Ishikawa (cell line): ENCODE results near the gene NOL4L.

Source experiments
- CREB1 ChIP-seq: IDR thresholded peaks from 2 replicates; pipeline ENCODE4 v1.6.1; 2012; ENCODE audit warnings: low read depth
- FOXM1 ChIP-seq: IDR thresholded peaks from 2 replicates; pipeline ENCODE4 v1.6.1; 2012; ENCODE audit warnings: low read depth, borderline replicate concordance
- MAX ChIP-seq: IDR thresholded peaks from 2 replicates; pipeline ENCODE4 v1.6.1; 2012
- RAD21 ChIP-seq: IDR thresholded peaks from 2 replicates; pipeline ENCODE4 v1.6.1; 2012; ENCODE audit warnings: low read depth
- TAF1 ChIP-seq: IDR thresholded peaks from 2 replicates; pipeline ENCODE4 v1.6.1; 2012; ENCODE audit warnings: low read depth, mild to moderate bottlenecking
- TCF12 ChIP-seq: IDR thresholded peaks from 2 replicates; pipeline ENCODE4 v1.6.1; 2012; ENCODE audit warnings: low read depth
- TEAD4 ChIP-seq: IDR thresholded peaks from 2 replicates; pipeline ENCODE4 v1.6.1; 2012
- USF1 ChIP-seq: IDR thresholded peaks from 2 replicates; pipeline ENCODE4 v1.6.1; 2012
- YY1 ChIP-seq: IDR thresholded peaks from 2 replicates; pipeline ENCODE4 v1.6.1; 2012; ENCODE audit warnings: low read depth
- TF ChIP-seq, protein P1 (sequence below): IDR thresholded peaks from 2 replicates; pipeline ENCODE4 v1.6.1; 2012; ENCODE audit warnings: low read depth, mild to moderate bottlenecking

- no peak for TF ChIP-seq TCF12
- no peak for TF ChIP-seq MAX
- TF ChIP-seq YY1: no peak
- TF ChIP-seq CREB1: no peak
- TF ChIP-seq FOXM1: no peak
- TF ChIP-seq TAF1: no peak
- TF ChIP-seq, protein P1, sequence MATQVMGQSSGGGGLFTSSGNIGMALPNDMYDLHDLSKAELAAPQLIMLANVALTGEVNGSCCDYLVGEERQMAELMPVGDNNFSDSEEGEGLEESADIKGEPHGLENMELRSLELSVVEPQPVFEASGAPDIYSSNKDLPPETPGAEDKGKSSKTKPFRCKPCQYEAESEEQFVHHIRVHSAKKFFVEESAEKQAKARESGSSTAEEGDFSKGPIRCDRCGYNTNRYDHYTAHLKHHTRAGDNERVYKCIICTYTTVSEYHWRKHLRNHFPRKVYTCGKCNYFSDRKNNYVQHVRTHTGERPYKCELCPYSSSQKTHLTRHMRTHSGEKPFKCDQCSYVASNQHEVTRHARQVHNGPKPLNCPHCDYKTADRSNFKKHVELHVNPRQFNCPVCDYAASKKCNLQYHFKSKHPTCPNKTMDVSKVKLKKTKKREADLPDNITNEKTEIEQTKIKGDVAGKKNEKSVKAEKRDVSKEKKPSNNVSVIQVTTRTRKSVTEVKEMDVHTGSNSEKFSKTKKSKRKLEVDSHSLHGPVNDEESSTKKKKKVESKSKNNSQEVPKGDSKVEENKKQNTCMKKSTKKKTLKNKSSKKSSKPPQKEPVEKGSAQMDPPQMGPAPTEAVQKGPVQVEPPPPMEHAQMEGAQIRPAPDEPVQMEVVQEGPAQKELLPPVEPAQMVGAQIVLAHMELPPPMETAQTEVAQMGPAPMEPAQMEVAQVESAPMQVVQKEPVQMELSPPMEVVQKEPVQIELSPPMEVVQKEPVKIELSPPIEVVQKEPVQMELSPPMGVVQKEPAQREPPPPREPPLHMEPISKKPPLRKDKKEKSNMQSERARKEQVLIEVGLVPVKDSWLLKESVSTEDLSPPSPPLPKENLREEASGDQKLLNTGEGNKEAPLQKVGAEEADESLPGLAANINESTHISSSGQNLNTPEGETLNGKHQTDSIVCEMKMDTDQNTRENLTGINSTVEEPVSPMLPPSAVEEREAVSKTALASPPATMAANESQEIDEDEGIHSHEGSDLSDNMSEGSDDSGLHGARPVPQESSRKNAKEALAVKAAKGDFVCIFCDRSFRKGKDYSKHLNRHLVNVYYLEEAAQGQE: no peak
- TF ChIP-seq RAD21: no peak
- no peak for TF ChIP-seq USF1
- TF ChIP-seq TEAD4: no peak
These were observed 112.4 kb downstream of the NOL4L start for GRCh38 chr20:32472581-32473207.
